ENCODE results near the gene RAB40A.

Gene RAB40A

GRCh38 chrX:103519389-103519788, at the start of gene RAB40A:
RAB40A (minus strand) TSS chrX:103519489; CDS start chrX:103500756, 18,733 bp downstream.
- DNase-seq, result no peak

GRCh38 chrX:103565752-103566151, 46.5 kb upstream of the RAB40A start:
- no peak for DNase-seq

- DNase-seq, result no peak
Measured at GRCh38 chrX:103565197-103565596, 45.9 kb upstream of the RAB40A start.

GRCh38 chrX:103562801-103563200, 43.5 kb upstream of the RAB40A start:
- DNase-seq, result no peak

GRCh38 chrX:103560256-103560655, 41.0 kb upstream of the RAB40A start:
- DNase-seq, result no peak

- no peak for DNase-seq
Measured at GRCh38 chrX:103556963-103557612, 37.8 kb upstream of the RAB40A start.

GRCh38 chrX:103554687-103555424, 35.6 kb upstream of the RAB40A start:
- DNase-seq, result peak; percentile 66 to 68

GRCh38 chrX:103552236-103552635, 32.9 kb upstream of the RAB40A start:
- no peak for DNase-seq

- no peak for DNase-seq
Measured at GRCh38 chrX:103550415-103551051, 31.2 kb upstream of the RAB40A start.

- DNase-seq, result no peak
Measured at GRCh38 chrX:103549916-103550315, 30.6 kb upstream of the RAB40A start.

GRCh38 chrX:103540145-103540544, 20.9 kb upstream of the RAB40A start:
- no peak for DNase-seq

GRCh38 chrX:103539695-103540094, 20.4 kb upstream of the RAB40A start:
- DNase-seq, result no peak

GRCh38 chrX:103538728-103539127, 19.4 kb upstream of the RAB40A start:
- DNase-seq, result no peak

- DNase-seq, result no peak
Measured at GRCh38 chrX:103537871-103538387, 18.6 kb upstream of the RAB40A start.

- no peak for DNase-seq
Measured at GRCh38 chrX:103536732-103537131, 17.4 kb upstream of the RAB40A start.

- no peak for DNase-seq
Measured at GRCh38 chrX:103536071-103536470, 16.8 kb upstream of the RAB40A start.

- DNase-seq, result no peak
Measured at GRCh38 chrX:103535206-103535605, 15.9 kb upstream of the RAB40A start.

GRCh38 chrX:103533511-103534216, 14.4 kb upstream of the RAB40A start:
- DNase-seq, result peak; percentile 76

GRCh38 chrX:103531002-103531401, 11.7 kb upstream of the RAB40A start:
- no peak for DNase-seq

- no peak for DNase-seq
Measured at GRCh38 chrX:103530545-103530944, 11.3 kb upstream of the RAB40A start.

- DNase-seq, result no peak
Measured at GRCh38 chrX:103529550-103529949, 10.3 kb upstream of the RAB40A start.

GRCh38 chrX:103524747-103525146, 5.5 kb upstream of the RAB40A start:
- no peak for DNase-seq

- DNase-seq, result no peak
Measured at GRCh38 chrX:103523605-103524004, 4.3 kb upstream of the RAB40A start.

Data from stimulated activated CD4-positive, alpha-beta T cell treated with anti-CD3 and anti-CD28 coated beads, Interleukin-2, amount 100 ng/mL, for 24 hours (primary cell).